Choroid plexus epithelial cell (primary cell): ENCODE measurements around the gene DAB1.

ENCODE experiments used
- DNase-seq: peaks from one replicate; pipeline ENCODE4 v3.0.0-alpha.2; 2010; ENCODE audit warnings: low read depth
- H3K4me3 ChIP-seq: 2 replicates; pipeline ENCODE4 v1.5.1; 2011; ENCODE audit warnings: low read depth, mild to moderate bottlenecking, control low read depth, low read length, moderate library complexity
- CTCF ChIP-seq: conservative IDR thresholded peaks from 2 replicates; pipeline ENCODE4 v1.5.1; 2011; ENCODE audit warnings: low read depth, mild to moderate bottlenecking, control low read depth, inconsistent platforms, low read length, moderate library complexity

Gene DAB1

GRCh38 chr1:57285992-57286391 is 137.9 kb downstream of the DAB1 start:
- DNase-seq = no peak
- H3K4me3 ChIP-seq = no peak overlapping the region
- no peak for TF ChIP-seq CTCF

GRCh38 chr1:57282411-57282810 is 141.4 kb downstream of the DAB1 start:
- H3K4me3 ChIP-seq = no peak overlapping the region
- no peak for TF ChIP-seq CTCF
- DNase-seq = no peak

- DNase-seq = no peak
- no peak overlapping the region for H3K4me3 ChIP-seq
- no peak for TF ChIP-seq CTCF
These were observed 142.5 kb downstream of the DAB1 start for GRCh38 chr1:57281324-57281723.

GRCh38 chr1:57279909-57280666 is 143.8 kb downstream of the DAB1 start:
- TF ChIP-seq CTCF = no peak
- DNase-seq = peak; percentile 3
- no peak overlapping the region for H3K4me3 ChIP-seq

- no peak for DNase-seq
- no peak for TF ChIP-seq CTCF
- H3K4me3 ChIP-seq = no peak overlapping the region
These were observed 145.3 kb downstream of the DAB1 start for GRCh38 chr1:57278558-57278957.

GRCh38 chr1:57277681-57278080 is 146.2 kb downstream of the DAB1 start:
- H3K4me3 ChIP-seq = no peak overlapping the region
- DNase-seq = no peak
- no peak for TF ChIP-seq CTCF

- TF ChIP-seq CTCF = no peak
- no peak for DNase-seq
- H3K4me3 ChIP-seq = no peak overlapping the region
These were observed 146.9 kb downstream of the DAB1 start for GRCh38 chr1:57276918-57277317.
